Hematopoietic multipotent progenitor cell treated with erythropoietin and hydrocortisone succinate and interleukin-3 and kit ligand, for 4 days (in vitro differentiated cells): ENCODE measurements around the gene ANO3.
"Not testable (repeated sequence)": the region's sequence is repeated elsewhere in the genome, so short reads cannot be mapped to it uniquely, and the experiment has no call there.

Experiments used
- DNase-seq: peaks from one replicate; pipeline ENCODE4 v3.0.0-alpha.2; 2015

ANO3 gene

GRCh38 chr11:26331911-26332571 lies at the start of gene ANO3:
TSS of gene ANO3 (plus strand) at chr11:26332130. CDS start at chr11:26332276, 146 bp downstream.
- DNase-seq, result peak; percentile 61

DNA sequence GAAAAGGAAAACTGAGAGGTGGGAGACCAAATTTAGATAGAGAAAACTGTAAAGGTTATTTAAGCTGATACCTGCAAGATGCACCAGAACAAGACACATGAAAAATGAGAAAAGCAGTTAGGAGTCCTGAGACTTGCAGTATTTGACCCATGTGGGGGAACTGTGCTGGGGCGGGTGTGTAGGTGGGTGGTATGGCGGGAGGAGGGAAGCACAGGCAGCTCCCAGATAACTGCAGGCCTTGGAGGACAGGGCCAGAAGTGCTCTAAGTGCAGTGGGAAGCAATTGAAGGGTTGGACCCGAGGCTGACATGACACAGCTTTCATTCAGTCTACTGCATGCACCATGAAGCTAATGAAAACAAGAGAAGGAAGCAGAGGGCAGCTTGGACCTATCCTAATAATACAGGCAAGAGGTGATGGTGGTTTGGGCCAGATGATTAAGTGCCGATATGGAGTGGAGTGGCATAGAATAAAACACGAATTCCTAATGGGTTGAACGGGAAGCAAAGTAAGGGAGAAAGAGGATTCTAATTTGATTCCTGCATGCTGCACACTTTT lies 48.0 kb upstream of the ANO3 start:
- DNase-seq, result no peak

DNA sequence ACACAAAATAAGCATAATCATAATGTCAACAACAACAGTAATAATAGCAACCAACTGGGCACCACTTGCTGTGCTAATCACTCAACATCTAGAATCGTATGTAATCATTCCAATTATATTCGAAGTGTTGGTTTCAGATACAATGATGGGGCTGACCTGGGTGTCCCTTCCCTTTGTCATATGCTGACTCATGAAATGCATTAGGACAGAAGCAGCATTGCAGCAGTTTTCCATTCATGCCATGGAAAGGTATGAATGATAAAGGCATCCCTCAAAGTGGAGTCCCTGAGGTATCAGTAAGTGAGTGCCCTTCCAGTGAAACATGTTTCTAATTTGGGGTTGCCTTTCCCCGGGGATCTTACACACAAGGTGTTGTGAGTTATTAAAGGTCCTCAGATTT lies 46.3 kb upstream of the ANO3 start:
- no peak for DNase-seq

DNA sequence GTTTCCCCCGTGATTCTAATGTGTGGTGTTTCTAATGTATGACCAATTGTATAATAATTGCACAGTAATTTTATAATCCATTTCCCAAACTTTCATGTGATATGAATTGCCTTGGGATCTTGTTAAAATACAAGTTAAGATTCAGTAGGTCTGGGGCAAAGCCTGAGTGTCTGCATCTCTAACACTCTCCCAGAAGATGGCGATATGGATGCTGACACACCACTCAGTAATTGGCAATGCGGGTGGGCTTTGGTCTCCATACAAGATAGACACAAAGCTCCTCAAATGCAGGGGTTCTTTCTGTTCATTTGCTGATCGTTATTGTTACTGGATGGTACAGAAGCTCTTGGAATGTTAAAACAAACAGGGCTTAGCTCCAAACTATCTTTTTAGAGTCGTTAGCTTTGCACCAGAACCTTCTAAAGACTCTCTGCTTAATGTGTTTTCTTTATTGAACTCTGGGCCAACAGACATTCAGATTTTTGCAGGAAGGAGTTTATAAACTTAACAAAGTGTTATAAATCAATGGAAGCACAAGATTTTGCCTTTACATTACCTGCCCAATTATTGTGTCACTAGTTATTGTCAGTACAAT lies 45.4 kb upstream of the ANO3 start:
- peak; percentile 27 for DNase-seq

GRCh38 chr11:26287067-26287518 lies 44.8 kb upstream of the ANO3 start:
- DNase-seq, result no peak

DNA sequence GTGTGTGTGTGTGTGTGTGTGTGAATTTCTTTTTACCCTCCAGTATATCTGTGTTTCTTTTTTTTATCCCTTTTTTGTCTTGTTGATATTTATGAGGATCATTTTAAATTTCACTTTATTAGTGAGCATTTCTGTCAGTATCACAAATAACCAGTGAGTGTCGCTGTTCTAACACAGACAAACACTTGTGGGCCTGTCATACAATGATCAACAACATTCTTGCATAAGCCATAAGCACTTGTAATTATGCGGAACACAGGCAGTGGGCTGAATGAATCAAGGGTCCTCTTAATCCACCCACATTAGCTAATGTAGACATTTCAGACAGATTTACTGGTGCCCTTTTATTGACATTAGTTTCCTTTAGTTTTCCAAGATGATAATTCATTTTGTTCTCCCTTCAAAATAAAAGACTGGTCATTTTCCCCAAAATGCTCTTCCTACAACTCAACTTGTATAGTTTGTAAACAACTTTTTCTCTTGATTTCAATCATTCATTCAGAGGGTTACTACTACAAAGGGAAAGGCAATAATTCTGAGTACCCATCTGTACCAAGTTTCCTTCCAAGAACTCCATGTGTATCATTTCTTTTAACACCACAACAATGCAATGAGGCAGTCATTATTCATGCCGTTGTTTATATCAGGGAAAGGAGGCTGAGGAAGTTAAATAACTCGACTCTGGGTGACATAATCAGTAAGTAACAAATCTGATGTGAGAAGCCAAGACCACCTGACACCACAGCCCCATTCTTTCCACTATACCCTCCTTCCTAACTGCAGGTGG lies 34.5 kb upstream of the ANO3 start:
- DNase-seq, result peak; percentile 73

DNA sequence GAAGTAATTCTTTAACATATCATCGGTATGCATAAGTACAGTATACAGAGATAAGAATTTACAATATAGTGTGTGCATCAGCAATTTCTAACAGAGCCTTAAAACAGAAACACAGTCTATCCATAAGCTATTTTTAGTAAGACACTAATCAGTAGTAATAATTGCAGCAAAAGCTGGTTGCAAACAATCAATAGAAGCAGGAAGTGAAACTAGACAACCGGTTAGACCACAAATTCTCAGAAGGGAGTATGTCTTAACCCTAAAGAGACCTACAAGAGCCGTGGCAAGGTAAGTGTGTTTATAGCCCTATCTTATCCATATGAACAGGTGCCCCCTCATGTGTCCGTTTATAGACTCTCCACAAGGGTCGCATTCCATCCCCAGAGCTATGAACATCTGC lies 15.6 kb upstream of the ANO3 start:
- DNase-seq, result not testable (repeated sequence)

GRCh38 chr11:26319906-26320305 lies 12.0 kb upstream of the ANO3 start:
- DNase-seq, result no peak

DNA sequence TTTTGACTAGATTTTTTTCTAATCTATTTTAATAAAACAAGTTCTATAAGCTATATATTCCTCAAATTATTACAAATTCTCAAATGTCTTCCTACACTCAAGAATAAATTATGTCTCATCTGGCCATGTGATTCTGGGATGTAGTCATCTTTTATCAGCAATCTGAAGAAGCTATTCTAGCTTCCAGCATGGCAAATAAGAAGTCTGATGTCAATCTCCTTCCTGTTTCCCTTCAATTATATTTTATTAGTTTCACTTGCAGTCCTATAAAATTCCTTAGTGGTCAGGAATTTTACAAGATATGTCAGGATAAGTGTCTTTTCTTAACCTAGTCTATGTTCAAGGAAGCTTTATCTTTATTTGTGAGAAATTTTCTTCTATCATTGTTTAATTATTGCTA lies 10.4 kb upstream of the ANO3 start:
- no peak for DNase-seq

DNA sequence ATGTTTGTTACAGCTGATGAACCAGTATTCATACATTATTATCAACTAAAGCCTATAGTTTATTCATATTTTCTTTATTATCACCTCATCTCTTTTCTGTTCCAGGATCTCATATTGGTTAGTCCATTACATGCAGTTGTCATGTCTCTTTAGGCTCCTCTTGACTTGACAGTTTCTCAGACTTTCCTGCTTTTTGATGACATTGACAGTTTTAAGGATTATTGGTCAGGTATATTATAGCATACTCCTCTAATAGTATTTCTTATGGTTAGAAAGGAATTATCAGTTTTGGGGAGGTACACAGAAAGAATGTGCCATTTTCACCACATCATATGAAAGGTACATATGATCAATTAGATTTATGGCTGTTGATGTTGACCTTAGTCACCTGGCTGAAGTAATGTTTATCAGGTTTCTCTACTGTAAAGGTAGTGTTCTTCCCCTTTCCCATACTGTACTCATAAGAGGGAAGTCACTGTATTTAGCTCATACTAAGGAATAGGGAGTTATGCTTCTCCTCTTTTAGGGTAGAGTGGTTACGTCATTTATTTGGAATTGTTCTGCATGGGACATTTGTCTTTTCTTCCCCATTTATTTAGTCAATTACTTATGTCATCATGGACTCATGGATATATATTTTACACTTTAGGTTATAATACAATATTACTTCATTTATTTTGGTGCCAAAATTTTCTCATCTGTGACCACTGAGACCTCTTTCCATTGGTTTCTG lies 9.4 kb upstream of the ANO3 start:
- DNase-seq, result no peak

- DNase-seq, result no peak
These were observed 8.1 kb upstream of the ANO3 start for GRCh38 chr11:26323837-26324236.

DNA sequence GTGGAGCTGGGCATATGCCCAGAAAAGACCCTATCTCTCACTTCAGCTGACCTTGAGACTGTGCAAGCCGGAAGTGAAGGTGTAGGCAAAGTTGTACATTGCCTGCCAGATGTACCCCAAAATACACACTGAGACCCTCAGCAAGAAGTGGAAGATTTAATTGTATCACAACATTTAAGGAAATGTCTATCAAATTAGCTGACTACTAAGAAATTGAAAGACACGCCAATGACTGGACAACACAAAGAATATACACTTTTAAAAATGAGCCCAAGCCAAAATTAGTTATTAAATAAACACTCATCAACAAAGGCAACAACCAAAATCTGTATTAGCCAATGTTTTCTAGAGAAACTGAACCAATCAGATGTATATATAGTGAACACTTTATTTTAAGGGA lies 7.7 kb upstream of the ANO3 start:
- DNase-seq, result no peak

GRCh38 chr11:26326793-26327400 lies 5.0 kb upstream of the ANO3 start:
- DNase-seq, result no peak

DNA sequence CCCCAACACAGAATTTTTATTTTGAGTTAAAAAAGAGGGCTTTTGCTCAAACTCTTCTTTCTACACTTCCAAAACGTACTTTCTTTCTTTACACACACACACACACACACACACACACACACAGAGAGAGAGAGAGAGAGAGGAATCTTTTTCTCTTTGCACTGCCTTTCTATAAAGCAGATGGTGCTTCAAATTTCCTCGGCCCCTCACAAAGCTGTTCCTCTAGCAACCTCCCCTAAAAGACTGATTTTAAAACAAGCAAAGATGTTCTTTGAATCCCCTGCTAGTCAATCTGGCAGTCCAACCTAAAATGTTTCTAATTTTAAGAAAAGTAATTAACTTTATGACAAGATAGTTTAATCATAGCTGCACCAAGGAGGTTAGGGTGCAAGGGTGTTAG lies 2.7 kb upstream of the ANO3 start:
- no peak for DNase-seq

DNA sequence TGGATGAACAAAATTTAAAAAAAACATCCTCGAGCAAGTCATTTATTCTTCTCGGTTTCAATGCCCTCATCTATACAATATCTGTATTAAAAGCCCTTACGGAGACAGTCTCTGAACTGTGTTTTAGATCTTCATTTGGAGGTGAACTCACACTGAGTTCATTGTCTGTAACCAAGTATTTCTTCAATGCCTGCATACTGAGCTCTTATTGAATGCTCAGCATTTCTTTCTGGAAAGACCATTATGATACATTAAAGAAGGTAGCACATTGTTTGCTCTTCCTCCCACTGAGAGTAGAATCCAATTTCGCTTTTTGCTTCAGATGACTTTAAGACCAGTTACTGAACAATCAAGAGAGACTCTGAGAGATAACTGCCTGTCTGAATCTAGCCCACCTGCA lies 1.7 kb upstream of the ANO3 start:
- DNase-seq, result no peak

GRCh38 chr11:26332572-26332915 lies 614 bp downstream of the ANO3 start:
- no peak for DNase-seq

GRCh38 chr11:26333906-26334305 lies 2.0 kb downstream of the ANO3 start:
- DNase-seq, result no peak

- no peak for DNase-seq
These were observed 4.0 kb downstream of the ANO3 start for GRCh38 chr11:26335903-26336302.

DNA sequence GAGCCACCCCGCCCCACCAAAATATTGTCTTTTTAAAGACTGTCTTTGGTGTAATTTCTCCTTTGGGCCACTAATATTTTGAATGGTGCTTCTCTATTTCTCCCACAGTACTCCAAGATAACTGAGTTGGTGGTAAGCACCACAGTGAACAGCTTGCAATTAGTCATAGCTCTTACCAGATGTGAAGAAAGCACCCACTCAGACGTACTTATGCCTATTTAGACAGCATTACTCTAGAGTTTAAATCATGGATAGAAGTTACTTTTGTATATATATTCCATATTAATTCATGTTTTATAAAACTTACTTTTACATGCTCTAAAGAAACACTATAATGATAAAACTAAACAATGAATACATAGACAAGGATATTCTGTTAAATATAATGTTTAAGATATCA lies 12.7 kb downstream of the ANO3 start:
- DNase-seq, result no peak

- no peak for DNase-seq
These were observed 16.8 kb downstream of the ANO3 start for GRCh38 chr11:26348776-26349175.

DNA sequence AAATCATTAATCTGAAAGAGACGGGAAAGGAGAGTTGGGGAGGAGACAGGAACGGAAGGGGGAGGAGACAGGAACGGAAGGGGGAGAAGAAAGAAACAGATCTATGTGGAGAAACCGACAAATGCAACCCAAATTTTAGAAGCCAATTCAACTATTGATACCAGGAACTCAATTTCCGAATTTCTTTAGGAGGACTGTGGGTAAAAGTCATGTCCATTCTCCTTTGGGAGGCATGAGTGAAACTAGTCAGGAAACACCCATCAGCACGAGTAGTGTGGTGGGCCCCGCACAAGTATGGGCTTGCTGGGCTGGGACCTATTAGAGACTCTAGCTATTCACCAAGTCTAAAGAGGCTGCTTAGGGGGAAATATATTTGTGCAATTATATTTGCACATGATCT lies 18.1 kb downstream of the ANO3 start:
- DNase-seq, result no peak

DNA sequence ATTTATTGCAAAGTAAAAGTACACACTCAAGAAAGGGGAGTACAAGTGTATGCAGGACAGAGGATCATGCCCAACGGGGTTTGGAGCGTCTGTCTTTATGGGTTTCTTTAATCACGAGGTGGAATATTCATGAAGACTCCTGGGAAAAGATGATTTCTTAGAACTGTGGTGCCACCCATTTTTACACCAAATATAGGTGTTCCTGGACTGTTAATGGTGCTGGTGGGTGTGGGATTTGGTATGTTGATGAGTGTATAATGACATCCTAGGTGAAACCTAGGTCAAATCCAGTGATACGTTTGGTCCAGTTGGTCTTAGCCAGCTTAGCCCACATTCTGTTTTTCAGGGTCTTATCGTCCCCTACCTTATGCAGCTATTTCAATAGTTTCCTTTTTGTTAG lies 21.1 kb downstream of the ANO3 start:
- DNase-seq, result no peak

GRCh38 chr11:26359055-26359454 lies 27.1 kb downstream of the ANO3 start:
- DNase-seq, result no peak
